ENCODE data around the gene COL8A2.
"Not testable (repeated sequence)": the region's sequence is repeated elsewhere in the genome, so short reads cannot be mapped to it uniquely, and the experiment has no call there.

Gene COL8A2

DNA sequence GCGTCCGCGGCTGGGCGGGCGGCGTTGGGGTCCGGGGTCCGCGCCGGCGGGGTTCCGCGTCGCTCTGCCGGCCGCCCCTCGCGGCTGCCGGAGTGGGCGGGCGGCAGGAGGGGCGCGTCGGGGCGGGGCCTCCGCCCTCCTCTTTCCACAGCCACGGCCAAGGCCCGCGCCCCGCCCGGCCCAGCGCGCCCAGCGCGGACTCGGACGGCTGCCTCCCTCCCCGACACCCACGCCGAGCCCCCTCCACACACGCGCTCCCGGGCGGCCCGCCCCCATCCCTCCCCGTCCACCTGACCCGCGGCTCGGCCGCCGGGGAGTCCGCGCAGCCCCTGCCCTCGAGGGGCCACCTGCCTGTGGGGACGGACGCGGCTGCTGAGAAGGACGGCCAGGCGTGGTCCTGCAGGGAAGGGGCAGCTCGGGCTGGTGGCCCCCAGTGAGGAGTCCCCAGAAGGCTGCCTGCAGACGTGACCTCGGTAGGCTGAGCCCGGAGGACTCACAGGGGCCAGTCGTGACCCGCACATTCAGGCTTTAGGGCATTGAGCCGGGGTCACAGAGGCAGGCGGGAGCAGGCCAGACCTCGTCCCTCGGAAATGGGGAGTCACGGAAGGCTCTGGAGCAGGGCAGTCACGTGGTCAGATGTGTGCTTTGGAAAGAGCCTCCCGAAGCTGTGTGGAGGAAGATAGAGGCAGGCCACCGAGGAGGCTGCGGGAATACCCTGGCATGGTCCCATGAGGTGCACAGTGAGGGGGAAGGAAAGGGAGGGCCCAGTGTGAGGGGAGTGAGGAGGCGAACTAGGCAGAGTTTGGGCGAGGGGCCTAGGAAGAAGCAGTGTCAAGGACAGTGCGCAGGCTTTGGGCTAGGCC lies at the start of gene COL8A2:
TSS of gene COL8A2 (minus strand) at position 94 of the 863 bp plus-strand sequence. CDS start 24,980 bp downstream, outside the sequence.
- DNase-seq: no peak

- DNase-seq: no peak
Observed at GRCh38 chr1:36174713-36175112, 49.7 kb upstream of the COL8A2 start.

DNA sequence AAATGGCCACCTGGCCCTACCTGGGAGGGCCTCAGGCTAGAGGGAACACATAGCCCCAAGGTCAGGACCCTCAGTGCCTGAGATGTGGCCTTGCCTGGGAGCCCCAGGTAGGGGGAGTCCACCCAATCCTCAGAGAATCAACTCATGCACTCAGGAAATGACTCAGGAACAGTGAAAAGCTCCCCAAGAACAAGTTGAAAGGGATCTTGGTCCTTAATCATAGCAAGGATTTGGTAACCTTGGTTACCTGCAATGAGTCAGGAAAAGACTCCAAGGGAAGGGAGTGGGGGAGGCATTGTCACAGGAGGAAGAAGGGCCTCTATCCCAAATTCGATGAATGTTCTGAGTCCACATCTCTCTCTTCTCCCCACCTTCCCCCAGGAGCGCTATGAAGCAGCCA lies 48.0 kb upstream of the COL8A2 start:
- DNase-seq: no peak

DNA sequence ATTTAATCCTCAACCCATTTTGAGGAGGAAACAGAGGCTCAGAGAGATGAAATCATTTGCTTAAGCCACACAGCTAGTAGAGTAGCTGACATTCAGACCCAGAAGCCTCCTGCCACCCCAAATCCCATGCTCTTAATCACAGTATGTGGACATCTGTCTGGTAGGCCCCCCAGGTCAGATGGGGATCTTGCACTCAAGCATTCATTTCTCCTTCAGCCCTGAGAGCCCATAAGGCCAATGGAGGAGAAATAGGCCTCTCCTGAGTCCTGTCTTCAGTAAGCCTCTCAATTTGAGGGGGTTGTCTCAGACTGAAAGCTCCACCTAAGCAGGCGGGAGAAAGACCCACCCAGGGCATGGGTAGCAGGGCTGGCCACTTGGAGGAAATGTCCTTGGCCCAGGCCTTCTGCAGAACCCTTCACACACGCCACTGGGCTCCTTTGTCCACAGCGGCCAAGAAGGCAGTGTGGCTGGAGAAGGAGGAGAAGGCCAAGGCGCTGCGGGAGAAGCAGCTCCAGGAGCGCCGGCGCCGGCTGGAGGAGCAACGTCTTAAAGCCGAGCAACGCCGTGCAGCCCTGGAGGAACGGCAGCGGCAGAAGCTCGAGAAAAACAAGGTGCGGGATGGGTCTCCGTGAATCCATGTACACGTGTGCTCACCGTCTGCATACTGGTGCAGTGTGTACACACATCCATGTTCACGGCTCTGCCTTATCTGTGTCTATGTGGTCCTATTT lies 47.2 kb upstream of the COL8A2 start:
- DNase-seq: no peak

GRCh38 chr1:36170643-36171412 lies 45.8 kb upstream of the COL8A2 start:
- no peak for DNase-seq

DNA sequence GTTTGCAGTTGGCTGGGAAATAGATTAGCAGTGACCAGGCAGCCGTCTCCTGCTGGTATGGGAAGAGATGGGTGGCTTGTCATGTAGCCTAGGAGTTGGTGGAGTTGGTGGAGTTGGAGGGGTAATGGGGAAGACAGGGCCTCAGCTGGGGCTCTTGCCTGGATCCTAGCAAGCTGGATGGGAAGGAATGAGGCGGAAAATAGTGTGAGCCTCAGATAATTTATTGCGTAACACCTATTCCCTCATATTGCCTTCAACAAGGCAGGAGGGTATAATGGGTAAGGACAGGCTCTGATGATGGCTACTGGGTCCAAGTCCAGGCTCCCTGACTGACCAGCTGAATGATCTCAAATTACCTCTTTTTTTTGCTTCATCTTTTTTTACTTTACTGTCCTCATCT lies 43.5 kb upstream of the COL8A2 start:
- DNase-seq: no peak

DNA sequence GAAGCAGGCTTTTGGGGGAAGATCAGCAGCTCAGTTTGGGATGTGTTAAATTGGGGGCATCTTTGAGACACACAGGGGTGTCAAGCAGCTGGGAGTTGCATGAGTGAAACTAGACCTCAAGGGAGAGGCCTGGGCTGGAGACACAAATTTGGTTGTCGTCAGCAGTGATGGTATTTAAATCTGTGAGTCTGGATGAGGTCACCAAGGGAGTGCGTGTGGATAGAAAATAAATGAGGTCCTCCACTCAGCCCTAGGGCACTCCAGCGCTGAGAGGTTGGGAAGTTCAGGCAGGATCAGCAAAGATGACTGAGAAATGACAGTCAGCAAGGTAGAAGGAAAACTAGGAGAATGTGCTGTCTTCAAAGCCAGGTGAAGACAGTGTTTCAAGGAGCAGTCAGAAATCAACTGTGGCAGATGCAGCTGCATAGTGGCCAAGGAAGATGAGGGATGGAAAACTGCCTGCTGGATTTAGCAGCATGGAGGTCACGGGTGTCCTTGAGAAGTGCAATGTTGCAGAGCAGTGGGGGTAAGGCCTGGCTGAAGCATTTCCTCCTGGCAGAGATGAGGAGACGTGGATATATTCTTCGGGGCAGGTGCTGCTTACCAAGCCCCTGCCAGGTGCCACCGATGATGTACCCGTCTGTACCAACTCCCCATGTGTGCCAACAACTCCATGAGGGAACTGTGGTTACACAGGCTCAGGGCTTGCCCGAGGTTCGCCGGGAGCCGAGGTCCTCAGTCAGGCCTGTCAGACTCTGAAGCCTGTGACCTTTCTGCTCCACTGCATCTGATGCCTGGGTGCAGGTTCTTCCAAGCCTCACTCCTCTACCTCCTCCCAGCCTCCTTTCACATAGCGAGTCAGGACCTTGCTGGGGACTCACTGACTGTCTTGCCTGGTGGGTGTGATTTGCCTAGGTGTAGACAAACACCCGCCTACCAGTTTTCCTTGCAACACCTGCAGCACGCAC lies 42.2 kb upstream of the COL8A2 start:
- DNase-seq: no peak

- no peak for DNase-seq
Observed at GRCh38 chr1:36166136-36166535, 41.1 kb upstream of the COL8A2 start.

GRCh38 chr1:36165145-36165544 lies 40.1 kb upstream of the COL8A2 start:
- DNase-seq: no peak

GRCh38 chr1:36164361-36164760 lies 39.3 kb upstream of the COL8A2 start:
- DNase-seq: no peak

DNA sequence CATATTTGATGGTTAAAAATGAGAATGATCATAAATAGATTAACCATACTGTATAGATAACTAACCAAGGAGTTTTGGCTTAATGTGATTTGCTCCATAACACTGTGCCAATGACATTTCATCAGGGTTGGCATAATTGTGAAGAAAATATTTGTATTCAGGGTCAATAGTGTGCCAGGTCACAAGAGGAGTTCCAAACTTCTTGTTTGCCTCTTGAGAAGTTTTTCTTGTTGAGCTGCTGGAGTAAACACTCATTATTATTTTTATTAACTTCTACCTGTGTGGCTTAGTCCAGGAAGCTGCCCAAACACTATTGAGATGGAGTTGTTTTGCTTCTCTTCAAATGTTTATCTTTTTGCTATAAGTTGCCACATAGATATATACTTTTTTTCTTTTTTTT lies 38.4 kb upstream of the COL8A2 start:
- no peak for DNase-seq

DNA sequence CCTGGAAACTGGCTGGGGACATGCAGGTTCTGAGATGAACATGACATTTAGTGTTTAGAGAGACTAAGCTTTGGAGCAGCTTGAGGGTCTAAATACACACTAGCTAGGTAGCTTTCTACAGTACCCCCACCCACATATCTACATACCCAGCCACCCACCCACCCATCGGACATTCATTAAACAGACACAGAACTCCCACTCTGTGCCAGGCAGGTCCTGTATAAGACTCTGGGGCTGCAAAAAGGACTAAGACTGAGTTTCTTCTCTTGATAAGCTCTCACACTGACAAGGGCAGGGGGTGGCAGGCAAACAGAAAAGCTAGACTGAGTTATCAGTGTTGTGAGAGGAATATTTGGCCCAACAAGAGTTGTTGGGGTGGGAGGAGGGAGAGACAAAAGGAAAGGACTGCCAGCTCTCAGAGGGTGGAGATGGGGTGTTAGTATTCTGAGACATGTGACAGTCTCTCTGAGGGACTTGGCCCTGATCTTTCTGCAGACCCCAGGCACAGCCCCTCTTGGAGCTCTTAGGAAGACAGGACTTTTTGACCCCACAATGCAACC lies 37.7 kb upstream of the COL8A2 start:
- DNase-seq: no peak

GRCh38 chr1:36161641-36162531 lies 36.9 kb upstream of the COL8A2 start:
- DNase-seq: no peak

GRCh38 chr1:36160949-36161485 lies 36.0 kb upstream of the COL8A2 start:
- no peak for DNase-seq

- no peak for DNase-seq
Observed at GRCh38 chr1:36160388-36160948, 35.4 kb upstream of the COL8A2 start.

- no peak for DNase-seq
Observed at GRCh38 chr1:36159614-36160387, 34.8 kb upstream of the COL8A2 start.

- not testable (repeated sequence) for DNase-seq
Observed at GRCh38 chr1:36158827-36159252, 33.8 kb upstream of the COL8A2 start.

DNA sequence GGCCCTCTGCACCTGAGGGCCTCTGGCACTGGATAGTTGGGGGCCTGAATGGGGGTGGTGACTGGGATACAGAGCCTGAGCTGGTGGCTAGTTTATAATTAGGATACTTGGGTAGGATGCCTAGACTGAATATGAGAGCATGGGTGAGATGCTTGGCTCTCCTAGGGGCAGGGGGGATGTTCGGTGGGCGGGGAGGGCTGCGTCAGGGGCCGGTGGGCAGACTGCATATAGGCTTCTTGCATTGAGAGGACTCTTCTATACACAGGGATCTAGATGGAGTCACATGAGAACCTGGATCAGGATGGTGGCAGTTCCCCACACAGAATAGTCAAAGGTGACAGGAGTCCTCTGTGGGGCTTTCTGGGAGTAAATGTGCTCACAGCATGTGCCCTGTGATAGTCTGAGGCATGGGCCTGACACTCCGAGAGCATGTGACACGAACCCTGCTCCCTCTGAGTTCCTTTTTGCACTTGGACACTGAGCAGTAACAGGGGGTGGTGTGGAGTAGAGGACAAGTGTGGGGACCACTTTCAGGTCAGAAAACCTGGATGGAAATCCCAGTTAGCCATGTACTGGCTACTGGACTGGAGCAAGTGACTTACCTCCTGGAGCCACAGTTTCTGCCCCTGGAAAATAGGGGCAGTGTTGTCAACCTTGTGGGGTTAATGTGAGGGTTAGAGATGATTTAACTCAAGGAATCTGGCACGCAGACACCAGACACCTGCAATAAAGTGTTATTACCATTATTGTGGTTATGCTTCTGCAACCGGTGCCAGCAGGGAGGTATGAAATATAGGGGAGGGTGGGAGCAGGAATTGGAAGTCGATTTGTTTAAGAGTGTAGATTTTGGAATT lies 33.2 kb upstream of the COL8A2 start:
- no peak for DNase-seq

All from NCI-H1930 (cell line).